GM08714 (cell line): ENCODE data around the gene UNC13C.
"Not testable (repeated sequence)": the region's sequence is repeated elsewhere in the genome, so short reads cannot be mapped to it uniquely, and the experiment has no call there.

Source experiments
- H3K4me3 ChIP-seq: fragments of 200-500 bp; sonication (Bioruptor generic); 2 replicates; pipeline ENCODE4 v1.5.1; 2014; ENCODE audit warnings: mild to moderate bottlenecking, low read length, inconsistent platforms
- ZNF274 ChIP-seq: IDR thresholded peaks from 2 replicates; pipeline ENCODE4 v1.6.1; 2012; ENCODE audit warnings: mild to moderate bottlenecking, low read depth, low read length

UNC13C gene

DNA sequence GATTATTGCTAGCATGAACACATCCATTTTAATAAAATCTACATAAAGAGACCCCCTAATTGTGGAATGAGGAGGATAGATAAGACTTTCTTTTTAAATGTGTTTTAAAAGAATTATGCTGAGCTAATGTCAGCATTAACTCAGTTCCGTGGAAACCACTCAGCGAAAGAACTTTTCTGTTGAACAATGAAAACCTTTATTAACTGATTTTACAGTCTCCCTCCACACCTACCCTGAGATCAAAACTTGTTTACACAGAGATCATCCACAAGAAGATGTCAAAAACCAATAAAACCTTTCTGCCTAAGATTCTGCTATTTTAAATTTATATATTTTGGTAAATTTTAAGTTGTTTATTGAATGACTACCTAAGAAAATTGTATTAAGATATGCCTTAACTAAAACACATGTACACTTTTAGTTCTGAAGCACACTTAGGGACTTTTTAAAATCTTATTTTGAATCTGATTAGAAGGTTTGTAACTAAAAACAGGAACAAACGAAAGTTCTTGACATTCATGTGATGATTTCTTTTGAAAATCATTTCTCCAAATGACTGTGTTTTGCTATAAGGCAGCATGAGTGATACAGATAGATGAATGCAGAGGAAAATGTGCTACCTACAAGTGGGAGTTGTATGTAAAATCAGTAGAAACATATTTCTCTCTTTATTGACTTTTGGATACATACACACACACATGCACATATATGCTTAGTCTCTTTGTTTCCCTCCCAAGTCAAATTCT lies 369.0 kb downstream of the UNC13C start:
- TF ChIP-seq ZNF274, result no peak
- H3K4me3 ChIP-seq, result no peak overlapping the region

DNA sequence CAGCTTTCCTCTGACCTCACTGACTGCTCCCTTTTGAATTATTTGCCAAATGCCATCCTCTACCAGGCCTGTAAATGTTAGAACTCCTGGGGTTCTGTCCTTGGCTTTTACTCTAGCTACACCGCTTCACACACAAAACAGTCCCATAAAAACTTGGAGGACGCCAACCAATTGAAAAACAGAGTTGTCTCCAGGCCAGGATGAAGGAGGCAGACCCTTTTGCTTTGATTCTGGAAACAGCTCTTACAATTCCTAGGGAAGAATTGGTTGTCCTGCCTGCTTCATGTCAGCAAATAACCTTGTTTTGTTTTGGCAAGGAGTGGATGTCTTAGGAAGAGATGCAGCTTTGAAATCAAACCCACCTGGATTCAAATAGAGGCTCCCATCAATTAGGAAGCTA lies 375.5 kb downstream of the UNC13C start:
- no peak overlapping the region for H3K4me3 ChIP-seq
- no peak for TF ChIP-seq ZNF274

DNA sequence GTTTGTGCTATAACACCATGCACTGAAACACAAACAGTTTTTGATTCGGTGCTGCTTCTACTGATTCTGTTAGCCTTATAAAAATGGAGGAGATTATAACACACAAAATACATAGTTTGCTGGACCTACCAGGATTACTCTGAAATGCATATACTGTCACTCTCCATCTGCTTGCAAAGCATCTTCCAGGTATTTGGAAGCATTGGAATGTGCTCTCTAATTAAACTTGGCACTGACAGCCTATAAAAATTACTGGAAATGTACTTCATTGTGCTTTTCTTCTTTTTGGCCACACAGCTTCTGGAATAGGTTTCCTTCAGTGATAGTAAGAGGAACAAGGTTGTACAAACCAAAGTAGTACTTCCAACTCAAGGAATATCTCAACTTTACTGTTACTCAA lies 376.1 kb downstream of the UNC13C start:
- TF ChIP-seq ZNF274, result no peak
- no peak overlapping the region for H3K4me3 ChIP-seq

DNA sequence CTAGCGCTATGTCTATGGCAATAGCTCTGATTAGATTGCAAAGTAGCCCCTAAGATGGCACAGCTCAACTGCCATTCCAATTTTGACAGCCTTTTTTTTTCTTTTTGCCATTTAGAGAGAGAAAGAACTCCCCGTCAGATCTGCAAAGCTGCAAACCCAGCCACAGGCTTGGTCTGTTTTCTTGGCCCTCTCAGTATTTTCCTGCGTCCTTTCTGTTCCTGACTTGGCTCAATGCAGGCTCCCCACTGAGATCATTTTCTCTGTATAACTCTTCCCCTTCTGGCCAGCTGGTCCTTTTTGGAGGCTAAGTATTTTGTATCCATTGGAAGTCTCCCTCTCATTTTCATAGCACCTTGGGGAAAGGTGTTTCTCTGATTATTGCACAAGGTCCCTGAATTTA lies 386.7 kb downstream of the UNC13C start:
- no peak for TF ChIP-seq ZNF274
- no peak overlapping the region for H3K4me3 ChIP-seq

DNA sequence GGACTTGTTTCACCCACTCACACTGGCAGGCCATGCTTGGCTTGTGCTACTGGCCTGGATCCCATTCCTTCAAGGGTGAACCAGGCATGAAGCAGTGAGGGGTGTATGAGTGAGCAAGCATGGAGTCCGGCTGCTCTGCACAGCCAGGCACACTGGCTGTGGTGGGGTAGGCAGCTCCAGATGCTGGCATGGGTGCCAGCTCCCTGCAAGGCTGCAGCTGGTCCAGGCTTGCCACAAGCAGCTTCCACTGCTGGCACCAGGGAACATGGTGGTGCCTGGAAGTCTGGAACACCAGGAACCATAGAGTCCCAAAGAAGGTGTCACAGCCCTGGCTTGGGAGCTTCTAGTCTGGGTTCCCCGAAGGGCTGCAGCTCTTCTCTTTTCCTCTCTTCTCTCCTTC lies 395.1 kb downstream of the UNC13C start:
- no peak overlapping the region for H3K4me3 ChIP-seq
- TF ChIP-seq ZNF274, result no peak

DNA sequence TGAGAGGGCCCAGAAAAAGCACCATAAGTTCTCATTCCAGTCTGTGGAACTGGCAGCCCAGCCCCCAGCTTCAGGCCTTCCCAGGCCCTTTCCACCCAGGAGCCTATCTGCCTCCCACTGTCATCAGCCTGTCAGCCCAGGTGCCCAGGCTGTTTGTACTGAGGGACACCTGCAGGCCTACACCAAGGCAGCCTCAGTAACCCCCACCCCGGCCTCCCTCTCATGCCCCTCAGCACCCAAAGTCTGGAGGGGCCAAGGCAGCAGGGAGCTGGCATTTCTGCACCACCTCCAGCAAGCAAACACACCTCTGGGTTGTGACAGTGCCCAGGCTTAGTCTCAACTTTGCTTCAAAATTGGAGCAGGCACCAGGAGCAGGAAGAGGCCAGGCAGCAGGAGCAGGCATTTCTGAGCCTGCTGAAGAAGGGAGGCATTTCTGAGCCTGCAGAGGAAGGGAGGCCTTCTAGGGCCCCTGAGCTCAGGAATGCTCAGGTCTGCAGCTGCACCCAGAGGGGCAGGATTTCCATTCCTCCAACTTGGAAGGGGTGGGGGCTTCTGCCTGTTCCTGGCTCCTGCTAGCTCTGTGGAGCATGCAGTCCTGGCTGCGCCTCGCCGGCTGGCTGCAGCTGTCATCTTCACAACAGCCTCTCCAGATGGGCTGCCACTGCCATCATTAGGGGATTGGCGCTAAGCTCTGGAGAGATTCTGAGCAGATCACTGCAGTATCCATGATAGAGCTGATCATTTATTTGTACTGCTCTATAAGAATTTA lies 396.1 kb downstream of the UNC13C start:
- TF ChIP-seq ZNF274, result no peak

DNA sequence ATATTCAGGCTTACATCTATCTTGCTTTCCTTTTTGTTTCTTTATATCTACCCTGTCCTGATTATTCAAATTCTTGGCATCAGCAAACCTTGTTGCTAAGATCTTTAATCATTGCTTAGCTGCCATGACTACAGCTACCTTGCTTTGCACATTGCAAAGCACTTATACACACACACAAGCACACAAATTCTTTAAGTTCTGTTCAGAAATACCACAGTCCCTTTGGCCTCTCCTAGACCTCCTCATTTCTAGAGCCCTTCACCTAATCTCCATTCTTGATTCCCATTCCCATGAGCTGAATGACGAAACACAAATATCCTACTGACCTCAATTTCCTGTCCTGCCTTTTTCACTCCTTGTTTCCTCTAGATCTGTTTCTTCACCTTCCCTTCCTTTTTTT lies 409.6 kb downstream of the UNC13C start:
- no peak overlapping the region for H3K4me3 ChIP-seq
- no peak for TF ChIP-seq ZNF274

More for the DNA sequence above, 396.1 kb downstream of the UNC13C start:
- H3K4me3 ChIP-seq, result no peak overlapping the region

DNA sequence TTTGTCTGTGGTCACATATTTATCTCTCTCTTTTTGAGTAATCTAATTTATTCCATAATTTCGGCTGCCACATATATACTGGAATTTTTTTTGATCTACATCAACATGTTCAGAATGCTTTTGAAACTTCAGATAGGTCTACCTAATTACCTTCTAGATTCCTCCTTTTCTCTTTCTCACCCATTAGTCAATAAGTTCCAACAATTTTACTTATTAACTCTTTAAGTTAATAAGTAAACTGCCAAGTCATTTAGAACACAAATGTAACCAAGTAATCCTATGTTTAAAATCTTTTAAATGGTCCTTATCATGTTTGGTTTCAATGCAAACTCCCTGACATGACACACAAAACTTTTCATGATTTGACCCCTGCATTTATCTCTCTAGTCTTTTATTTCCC lies 410.5 kb downstream of the UNC13C start:
- no peak overlapping the region for H3K4me3 ChIP-seq
- no peak for TF ChIP-seq ZNF274

DNA sequence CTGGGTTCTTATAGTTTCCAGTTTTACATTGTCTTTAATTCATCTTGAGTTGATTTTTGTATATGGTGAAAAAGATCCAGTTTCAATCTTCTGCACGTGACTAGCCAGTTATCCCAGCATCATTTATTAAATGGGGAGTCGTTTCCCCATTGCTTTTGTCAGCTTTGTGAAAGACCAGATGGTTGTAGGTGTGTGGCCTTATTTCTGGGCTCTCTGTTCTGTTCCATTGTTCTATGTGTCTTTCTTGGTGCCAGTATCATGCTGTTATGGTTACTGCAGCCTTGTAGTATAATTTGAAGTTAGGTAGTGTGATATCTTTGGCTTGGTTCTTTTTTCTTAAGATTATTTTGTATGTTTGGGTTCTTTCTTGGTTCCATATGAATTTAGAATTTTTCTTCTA lies 432.2 kb downstream of the UNC13C start:
- no peak for TF ChIP-seq ZNF274
- H3K4me3 ChIP-seq, result no peak overlapping the region

DNA sequence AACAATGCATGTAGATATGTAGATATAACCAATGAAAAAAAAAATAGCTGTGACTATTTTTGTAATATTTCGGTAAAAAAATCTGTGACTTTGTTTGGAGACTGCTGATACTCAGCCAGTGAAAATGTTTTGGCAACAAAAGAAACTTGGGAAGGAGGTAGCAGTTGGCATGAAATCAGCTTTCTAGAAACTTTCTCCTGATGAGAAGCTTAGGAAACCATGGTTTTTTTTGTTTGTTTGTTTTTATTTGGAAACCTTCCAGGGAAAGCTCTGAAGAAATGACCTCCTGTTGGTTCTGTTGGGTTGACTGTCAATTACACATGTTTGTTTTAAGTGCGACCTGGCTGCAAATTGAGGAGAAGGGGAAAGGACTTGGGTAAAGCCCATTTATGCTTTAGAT lies 445.9 kb downstream of the UNC13C start:
- no peak for TF ChIP-seq ZNF274
- H3K4me3 ChIP-seq, result no peak overlapping the region

DNA sequence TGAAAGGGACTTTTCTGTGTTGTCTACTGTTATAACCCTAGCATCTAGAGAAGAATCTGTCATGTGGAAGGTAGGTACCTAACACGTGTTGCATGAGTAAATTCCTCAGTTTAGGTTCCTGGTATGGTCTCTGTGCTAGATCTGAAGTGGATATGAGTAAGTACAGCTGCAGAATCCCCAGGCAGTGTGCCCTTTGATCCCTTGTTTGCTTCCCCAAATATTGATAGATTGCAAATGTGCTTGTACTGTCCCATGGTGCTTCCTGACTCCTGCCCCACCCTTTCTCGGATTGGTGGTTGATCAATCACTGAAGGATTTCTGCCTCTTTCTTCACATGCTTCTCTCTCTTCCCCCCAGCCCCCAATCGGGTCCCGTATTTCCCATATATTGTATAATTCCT lies 450.4 kb downstream of the UNC13C start:
- H3K4me3 ChIP-seq, result no peak overlapping the region
- no peak for TF ChIP-seq ZNF274

DNA sequence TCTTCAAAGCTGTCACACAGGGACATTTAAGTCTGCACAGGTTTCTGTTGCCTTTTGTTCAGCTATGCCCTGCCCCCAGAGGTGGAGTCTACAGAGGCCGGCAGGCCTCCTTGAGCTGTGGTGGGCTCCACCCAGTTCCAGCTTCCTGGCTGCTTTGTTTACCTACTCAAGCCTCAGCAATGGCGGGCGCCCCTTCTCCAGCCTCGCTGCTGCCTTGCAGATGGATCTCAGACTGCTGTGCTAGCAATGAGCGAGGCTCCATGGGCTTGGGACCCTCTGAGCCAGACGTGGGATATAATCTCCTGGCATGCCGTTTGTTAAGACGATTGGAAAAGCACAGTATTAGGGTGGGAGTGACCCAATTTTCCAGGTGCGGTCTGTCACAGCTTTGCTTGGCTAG lies 472.0 kb downstream of the UNC13C start:
- H3K4me3 ChIP-seq, result not testable (repeated sequence)

DNA sequence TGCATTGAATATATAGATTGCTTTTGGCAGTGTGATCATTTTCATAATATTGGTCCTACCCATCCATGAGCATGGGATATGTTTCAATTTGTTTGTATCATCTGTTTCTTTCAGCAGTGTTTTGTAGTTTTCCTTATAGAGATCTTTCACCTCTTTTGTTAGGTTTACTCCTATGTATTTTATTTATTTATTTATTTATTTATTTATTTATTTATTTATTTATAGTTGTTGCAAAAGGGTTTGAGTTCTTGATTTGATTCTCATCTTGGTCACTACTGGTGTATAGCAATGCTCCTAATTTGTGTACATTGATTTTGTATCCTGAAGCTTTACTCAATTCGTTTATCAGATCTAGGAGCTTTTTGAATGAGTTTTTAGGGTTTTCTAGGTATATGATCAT lies 478.2 kb downstream of the UNC13C start:
- TF ChIP-seq ZNF274, result no peak
- H3K4me3 ChIP-seq, result no peak overlapping the region

DNA sequence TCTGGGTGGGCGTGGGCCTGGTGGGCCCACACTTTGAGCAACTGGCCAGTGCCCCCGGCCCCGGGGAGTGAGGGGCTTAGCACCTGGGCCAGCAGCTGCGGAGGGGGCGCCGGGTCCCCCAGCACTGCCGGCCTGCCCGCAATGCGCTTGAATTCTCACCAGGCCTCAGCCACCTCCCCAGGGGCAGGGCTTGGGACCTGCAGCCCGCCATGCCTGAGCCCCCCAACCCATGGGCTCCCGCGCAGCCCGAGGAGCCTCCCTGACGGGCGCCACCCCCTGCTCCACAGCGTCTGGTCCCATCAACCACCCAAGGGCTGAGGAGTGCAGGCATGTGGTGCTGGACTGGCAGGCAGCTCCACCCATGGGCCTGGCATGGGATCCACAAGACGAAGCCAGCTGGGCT lies 484.3 kb downstream of the UNC13C start:
- no peak overlapping the region for H3K4me3 ChIP-seq
- TF ChIP-seq ZNF274, result no peak

DNA sequence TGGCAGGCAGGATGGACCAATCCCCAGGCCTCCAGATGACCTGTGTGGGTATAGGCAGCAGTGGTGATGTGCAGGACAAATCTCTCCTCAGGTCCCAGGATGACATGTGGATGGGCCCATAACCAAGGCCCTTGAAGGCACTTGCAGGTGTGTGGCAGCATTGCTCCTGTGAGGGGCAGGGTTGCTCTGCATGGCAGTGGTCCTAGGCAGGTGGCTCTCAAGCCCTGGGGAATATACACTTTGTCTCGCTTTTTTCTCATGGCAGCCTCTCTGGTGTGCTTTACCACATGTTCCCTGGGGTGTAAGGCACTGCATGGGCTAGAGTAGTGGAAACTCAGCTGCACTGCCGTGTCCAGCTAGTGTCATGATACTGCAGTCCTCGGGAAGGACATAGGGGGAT lies 503.6 kb downstream of the UNC13C start:
- H3K4me3 ChIP-seq, result no peak overlapping the region
- TF ChIP-seq ZNF274, result no peak
